ENCODE measurements around the gene TENM4. TPM values are rescaled to one million over a fixed set of nuclear protein-coding genes. Genes with fewer than 3 reads are reported as not detected.

The TENM4 gene
- total RNA-seq, 1 donor from 2014 or later, result 3.8 TPM

- H3K36me3 Mint-ChIP-seq (ENCODE audit: low read depth), result no peaks in the 10 kb centered on the region
- H3K4me3 Mint-ChIP-seq (ENCODE audit: unreplicated experiment), result no peak overlapping the region
- H3K27me3 Mint-ChIP-seq (ENCODE audit: low read depth), result no peaks in the 10 kb centered on the region
- no peak overlapping the region for H3K27ac Mint-ChIP-seq (ENCODE audit: unreplicated experiment)
- H3K9me3 Mint-ChIP-seq (ENCODE audit: low read depth), result no peaks in the 10 kb centered on the region
- no peak for DNase-seq (ENCODE audit: low spot score)
- no peaks in the 10 kb centered on the region for H3K4me1 Mint-ChIP-seq (ENCODE audit: low read depth)
- no peak for TF ChIP-seq CTCF (IDR thresholded peaks at IDR 0.05)
Observed at GRCh38 chr11:78929906-78930220, 511.0 kb downstream of the TENM4 start.

- Mint-ChIP-seq H3K9me3 (ENCODE audit: low read depth) (no peaks in the 10 kb centered on the region), H3K36me3 (ENCODE audit: low read depth) (no peaks in the 10 kb centered on the region), H3K4me3 (ENCODE audit: unreplicated experiment) (no peak overlapping the region), H3K27me3 (ENCODE audit: low read depth) (no peaks in the 10 kb centered on the region), H3K4me1 (ENCODE audit: low read depth) (no peaks in the 10 kb centered on the region), H3K27ac (ENCODE audit: unreplicated experiment) (no peak overlapping the region)
- no peak for TF ChIP-seq CTCF (IDR thresholded peaks at IDR 0.05)
- DNase-seq (ENCODE audit: low spot score), result no peak
Observed at GRCh38 chr11:78929207-78929905, 511.5 kb downstream of the TENM4 start.

GRCh38 chr11:78927511-78927910 lies 513.3 kb downstream of the TENM4 start:
- no peak for TF ChIP-seq CTCF (IDR thresholded peaks at IDR 0.05)
- H3K4me1 Mint-ChIP-seq (ENCODE audit: low read depth), result no peaks in the 10 kb centered on the region
- H3K36me3 Mint-ChIP-seq (ENCODE audit: low read depth), result no peaks in the 10 kb centered on the region
- no peak for DNase-seq (ENCODE audit: low spot score)
- H3K4me3 Mint-ChIP-seq (ENCODE audit: unreplicated experiment), result no peak overlapping the region
- no peaks in the 10 kb centered on the region for H3K27me3 Mint-ChIP-seq (ENCODE audit: low read depth)
- no peak overlapping the region for H3K27ac Mint-ChIP-seq (ENCODE audit: unreplicated experiment)
- no peaks in the 10 kb centered on the region for H3K9me3 Mint-ChIP-seq (ENCODE audit: low read depth)

- Mint-ChIP-seq H3K9me3 (ENCODE audit: low read depth) (no peaks in the 10 kb centered on the region), H3K4me1 (ENCODE audit: low read depth) (no peaks in the 10 kb centered on the region), H3K36me3 (ENCODE audit: low read depth) (no peaks in the 10 kb centered on the region), H3K4me3 (ENCODE audit: unreplicated experiment) (no peak overlapping the region), H3K27me3 (ENCODE audit: low read depth) (no peaks in the 10 kb centered on the region), H3K27ac (ENCODE audit: unreplicated experiment) (no peak overlapping the region)
- DNase-seq (ENCODE audit: low spot score), result no peak
- TF ChIP-seq CTCF (IDR thresholded peaks at IDR 0.05), result no peak
Observed at GRCh38 chr11:78926633-78927338, 514.0 kb downstream of the TENM4 start.

GRCh38 chr11:78925387-78925786 lies 515.4 kb downstream of the TENM4 start:
- Mint-ChIP-seq H3K4me1 (ENCODE audit: low read depth) (no peaks in the 10 kb centered on the region), H3K27ac (ENCODE audit: unreplicated experiment) (no peak overlapping the region), H3K36me3 (ENCODE audit: low read depth) (no peaks in the 10 kb centered on the region), H3K9me3 (ENCODE audit: low read depth) (no peaks in the 10 kb centered on the region), H3K4me3 (ENCODE audit: unreplicated experiment) (no peak overlapping the region), H3K27me3 (ENCODE audit: low read depth) (no peaks in the 10 kb centered on the region)
- no peak for TF ChIP-seq CTCF (IDR thresholded peaks at IDR 0.05)
- no peak for DNase-seq (ENCODE audit: low spot score)

All from chondrocyte (in vitro differentiated cells).